HS-5 (cell line): ENCODE data around the gene ARL4D.
"Not testable (repeated sequence)": the region's sequence is repeated elsewhere in the genome, so short reads cannot be mapped to it uniquely, and the experiment has no call there.

ENCODE experiments used
- DNase-seq: peaks from one replicate; pipeline ENCODE4 v3.0.0-alpha.2; 2012; ENCODE audit warnings: low read depth

ARL4D gene

DNA sequence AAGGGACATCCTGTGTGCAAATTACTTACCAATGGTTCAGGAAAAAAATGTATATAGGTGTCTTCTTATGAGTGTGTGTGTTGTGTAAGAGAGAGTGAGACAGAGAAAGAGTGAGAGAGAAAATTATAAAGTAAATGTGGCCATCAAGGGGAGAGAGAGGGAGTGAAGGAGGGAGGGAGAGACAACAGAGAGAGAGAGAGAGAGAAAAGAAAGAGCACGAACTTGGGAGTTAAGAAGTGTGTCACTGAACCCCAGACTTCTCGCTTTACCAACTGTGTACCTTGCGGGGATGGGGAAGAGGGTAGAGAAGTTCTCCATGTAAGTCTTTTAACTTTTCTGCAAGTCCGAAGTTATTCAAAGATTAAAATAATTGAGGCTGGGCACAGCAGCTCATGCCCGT, 28.8 kb upstream of the ARL4D start:
- no peak for DNase-seq

DNA sequence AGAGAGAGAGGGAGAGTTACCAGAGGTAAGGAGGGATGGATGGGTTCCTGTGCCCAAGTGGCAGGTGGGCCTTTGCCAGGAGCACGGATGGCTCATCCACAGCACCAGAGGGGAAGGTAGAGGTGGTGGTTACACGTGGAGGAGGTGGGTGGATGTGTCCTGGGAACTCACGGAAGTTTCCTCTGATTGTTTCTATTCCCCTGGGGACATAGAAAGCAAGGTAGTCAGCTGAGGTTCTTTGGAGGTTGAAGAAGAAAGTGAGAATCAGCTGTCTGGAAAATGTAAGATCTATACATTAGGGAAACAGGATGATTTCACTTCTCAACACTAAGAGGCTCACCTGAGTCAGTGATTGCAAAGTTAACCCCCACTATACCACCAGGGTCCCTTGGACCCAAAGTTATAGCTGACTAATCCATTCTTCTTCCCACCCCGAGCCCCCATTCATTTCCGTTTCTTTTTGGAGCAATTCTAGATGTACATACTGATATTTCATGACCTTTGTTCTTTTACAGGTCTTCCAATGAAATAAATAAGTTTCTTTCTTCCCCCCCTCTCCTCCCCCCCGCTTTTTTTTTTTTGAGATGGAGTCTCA, 27.5 kb upstream of the ARL4D start:
- DNase-seq: no peak

DNA sequence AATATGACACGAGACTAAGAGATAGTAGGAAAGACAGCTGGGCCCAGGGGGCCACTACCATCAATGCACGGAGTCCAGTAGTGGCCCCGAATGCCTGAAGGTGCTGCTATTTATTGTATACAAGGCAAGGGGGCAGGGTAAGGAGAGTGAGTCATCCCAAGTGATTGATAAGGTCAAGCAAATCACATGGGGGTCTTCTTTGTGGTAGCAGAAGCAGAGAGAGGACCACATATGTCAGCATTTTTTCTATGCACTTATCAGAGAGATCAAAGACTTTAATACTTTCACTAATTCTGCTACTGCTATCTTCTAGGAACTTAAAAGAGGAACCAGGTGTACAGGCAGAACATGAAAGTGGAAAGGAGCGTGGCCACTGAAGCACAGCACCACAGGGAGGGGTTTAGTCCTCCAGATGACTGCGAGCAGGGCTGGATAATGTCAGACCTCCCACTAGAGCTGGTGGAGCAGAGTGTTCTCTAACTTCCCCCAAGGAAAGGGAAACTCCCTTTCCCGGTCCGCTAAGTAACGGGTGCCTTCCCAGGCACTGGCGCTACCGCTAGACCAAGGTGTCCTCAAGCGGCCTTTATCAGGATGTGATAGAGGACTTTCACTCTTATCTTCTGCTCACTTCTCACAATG, 26.4 kb upstream of the ARL4D start:
- DNase-seq: no peak

DNA sequence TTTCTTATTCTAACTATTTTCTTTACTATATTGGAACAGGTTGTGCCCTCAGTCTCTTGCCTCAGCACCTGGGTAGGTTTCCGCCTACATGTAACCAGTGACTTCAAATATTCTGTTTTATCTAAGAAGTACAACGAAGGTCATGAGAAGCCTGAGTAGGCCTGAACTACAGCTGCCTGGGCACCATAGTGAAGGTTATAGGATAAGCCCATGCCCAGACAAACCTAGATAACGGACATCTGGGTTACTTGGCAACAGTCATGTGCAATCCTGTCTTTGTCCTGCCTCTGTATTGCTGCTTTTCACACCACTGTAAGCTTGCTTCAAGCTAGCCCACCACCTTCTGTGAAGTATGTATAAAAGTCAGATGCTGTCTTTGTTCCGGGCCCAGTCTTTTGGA, 25.4 kb upstream of the ARL4D start:
- DNase-seq: no peak

DNA sequence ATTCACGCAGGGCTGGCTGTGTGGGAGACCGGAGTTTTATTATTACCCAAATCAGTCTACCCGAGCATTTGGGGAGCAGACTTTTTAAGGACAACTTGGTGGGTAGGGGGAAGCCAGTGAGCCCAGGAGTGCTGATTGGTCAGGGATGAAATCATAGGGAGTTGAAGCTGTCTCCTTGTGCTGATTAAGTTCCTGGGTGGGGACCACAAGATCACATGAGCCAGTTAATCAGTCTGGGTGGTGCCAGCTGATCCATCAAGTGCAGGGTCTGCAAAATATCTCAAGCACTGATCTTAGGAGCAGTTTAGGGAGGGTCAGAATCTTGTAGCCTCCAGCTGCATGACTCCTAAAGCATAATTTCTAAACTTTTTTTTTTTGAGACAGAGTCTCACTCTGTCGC, 22.9 kb upstream of the ARL4D start:
- not testable (repeated sequence) for DNase-seq

DNA sequence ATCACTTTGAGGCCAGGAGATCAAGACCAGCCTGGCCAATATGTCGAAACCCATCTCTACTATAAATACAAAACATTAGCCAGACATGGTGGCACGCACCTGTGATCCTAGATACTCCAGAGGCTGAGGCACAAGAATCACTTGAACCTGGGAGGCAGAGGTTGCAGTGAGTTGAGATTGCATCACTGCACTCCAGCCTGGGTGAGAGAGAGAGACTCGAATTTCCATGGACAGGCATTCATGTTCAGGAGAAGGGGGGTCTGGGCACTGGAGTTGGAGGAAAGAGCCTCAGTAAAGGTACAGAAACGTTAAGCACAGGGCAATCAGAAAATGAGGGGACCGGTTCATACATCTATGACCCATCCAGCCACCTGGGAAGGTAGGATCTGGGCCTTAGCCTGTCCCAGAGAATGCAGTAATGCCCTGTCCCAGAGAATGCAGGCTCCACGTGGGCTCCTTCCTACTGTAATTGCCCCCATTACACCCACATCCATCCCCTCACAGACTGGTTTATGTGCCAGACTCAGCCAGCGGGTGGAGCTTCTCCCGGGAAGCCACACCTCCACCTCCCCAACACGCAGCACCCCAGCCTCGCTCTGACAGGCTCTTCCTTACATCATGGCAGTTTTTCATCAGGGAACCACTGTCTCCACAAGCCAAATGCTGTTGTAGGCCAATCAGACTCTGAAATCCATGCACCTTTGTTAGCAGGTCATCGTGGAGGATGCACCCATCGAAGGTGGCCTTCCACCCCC, 21.6 kb upstream of the ARL4D start:
- no peak for DNase-seq

DNA sequence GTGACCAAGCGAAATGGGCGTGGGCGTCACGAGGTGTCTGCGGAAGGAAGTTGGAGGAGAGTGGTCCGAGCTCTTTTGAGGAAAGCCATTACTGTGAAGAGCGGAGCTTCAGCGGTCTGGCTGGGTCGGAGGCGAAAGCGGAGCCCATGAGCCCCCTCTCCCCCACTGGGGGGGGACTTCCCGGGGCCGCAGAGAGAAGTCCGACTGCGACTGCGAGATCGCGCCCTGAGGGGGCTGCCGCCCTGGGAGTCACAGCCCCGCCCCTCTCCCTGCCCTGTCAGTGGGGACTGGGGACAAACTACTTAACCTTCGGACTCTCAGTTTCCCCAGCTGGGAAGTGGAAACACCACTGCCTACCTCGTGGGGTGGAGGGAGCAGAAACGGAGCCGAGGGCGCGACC, 20.0 kb upstream of the ARL4D start:
- DNase-seq: no peak

DNA sequence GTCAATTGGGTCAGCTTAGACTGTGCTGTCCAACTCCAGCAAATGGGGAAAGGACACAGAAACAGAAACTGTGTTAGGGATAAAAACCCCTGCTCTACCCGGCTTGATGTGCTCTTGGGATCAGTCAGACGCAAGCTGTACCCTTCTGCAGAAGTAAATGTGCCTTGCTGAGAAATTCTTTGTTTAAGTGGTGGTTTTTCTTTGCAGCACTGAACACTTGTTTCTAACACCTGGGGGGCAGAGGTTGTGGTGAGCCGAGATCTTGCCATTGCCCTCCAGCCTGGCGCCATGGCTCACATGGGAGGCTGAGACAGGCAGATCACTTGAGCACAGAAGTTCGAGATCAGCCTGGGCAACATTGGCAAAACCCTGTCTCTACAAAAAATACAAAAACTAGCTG, 18.5 kb upstream of the ARL4D start:
- no peak for DNase-seq

DNA sequence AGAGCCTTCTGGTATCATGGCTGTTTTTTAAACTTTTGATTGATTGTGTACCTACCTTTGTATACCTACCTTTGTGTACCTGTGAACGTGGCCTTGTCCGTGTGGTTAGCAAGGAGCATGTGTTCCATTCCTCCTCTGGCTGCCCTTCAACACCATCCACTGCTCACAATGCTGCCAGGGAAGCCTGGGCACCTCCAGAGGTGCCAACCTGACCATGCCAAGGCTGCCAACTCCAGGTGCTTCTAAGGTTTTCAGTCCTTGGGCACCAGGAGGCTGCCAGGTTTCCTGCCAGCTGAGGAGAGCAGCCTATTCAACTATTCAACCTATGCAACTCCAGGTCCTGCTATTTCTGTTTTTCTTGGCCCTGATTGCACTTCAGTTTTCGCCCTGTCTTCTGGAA, 17.6 kb upstream of the ARL4D start:
- DNase-seq: no peak

DNA sequence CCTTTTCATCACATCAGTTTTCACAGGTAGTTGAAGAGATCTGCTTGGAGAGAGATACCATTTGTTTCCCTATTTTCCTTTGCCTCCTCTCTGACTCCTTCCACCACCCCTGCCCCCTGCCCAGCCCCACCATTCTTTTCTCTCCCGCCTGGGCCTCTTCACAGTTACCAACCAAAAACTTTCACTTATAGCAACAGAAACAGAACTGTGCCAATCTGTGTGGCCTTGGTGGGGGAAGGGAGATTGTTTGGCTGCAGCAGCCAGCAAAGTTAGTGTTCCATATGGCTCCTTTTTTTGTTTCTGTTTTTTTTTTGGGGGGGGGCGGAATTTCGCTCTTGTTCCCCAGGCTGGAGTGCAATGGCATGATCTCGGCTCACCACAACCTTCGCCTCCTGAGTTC, 17.2 kb upstream of the ARL4D start:
- no peak for DNase-seq

DNA sequence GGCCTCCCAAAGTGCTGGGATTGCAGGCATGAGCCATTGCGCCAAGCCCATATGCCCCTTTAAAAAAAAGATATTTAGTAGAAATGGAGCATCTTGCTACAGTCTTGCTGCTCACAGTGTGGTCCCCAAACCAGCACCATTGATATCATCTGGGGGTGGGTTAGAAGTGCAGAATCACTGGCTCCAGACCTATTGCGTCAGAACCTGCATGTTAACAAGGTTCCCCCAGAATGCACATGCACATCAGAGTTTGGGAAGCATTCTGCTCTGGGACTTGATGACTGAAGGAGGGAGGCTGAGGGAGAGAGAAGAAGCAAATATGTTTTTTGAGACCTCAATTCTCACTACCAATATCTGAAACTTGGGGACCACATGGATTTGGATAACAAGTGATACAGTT, 16.0 kb upstream of the ARL4D start:
- no peak for DNase-seq

DNA sequence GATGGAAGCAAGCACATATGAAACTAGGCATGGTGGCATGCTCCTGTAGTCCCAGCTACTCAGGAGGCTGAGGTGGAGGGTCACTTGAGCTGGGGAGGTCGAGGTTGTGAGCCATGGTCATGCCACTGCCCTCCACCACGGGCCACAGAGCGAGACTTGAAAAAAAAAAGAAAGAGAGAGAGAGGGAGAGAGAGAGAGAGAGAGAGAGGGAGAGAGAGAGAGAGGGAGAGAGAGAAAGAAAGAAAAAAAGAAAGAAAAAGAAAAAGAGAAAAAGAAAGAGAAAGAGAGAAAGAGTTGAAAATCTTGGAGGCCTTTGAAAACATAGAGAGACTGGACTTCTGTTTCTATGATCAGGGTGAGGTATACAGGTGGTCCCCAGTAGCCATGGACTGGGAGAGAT, 15.4 kb upstream of the ARL4D start:
- DNase-seq: no peak

DNA sequence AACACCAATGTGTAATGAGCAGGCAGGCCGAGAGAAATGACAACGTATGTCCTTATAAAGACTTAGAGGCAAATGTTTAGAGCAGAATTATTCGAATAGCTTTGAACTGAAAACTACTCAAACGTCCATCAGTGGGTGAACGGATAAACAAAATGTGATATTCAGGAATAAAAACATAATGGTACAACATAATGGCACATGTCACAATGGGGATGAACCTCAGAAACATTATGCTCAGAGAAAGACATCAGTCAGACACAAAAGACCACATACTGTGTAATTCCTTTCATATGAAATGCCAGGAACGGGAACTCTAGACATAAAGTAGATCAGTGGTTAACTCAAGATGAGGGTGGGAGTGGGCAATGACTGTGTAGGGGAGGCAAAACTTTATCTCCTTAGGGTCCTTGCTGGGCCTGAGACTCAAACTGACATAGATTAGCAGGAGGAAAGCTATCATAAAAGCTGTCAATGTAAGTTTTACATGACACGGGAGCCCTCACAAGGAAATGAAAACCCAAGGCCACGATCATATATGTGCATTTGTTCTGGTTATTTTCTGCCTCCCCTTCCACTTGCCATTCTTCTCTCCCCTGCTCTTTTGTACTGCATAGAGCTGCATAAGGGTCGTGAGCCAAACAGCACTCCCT, 14.8 kb upstream of the ARL4D start:
- DNase-seq: no peak

DNA sequence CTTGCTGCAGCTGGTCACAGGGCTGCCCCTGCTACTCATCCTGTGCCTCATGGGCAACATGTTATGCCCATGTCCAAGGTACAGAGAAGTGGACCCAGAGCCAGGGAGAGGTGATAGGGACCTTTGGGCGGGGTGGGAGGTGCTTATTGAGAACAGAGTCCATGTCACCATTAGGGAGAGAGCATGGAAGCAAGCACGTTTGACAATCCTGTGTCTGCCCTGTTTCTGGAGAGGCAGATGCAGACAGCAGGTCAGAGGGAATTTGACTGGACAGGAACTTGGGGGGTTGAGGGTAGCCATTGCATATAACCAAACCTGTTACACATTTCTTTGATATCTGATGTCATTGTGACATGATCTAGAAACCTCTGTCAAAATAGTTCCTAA, 14.3 kb upstream of the ARL4D start:
- no peak for DNase-seq

DNA sequence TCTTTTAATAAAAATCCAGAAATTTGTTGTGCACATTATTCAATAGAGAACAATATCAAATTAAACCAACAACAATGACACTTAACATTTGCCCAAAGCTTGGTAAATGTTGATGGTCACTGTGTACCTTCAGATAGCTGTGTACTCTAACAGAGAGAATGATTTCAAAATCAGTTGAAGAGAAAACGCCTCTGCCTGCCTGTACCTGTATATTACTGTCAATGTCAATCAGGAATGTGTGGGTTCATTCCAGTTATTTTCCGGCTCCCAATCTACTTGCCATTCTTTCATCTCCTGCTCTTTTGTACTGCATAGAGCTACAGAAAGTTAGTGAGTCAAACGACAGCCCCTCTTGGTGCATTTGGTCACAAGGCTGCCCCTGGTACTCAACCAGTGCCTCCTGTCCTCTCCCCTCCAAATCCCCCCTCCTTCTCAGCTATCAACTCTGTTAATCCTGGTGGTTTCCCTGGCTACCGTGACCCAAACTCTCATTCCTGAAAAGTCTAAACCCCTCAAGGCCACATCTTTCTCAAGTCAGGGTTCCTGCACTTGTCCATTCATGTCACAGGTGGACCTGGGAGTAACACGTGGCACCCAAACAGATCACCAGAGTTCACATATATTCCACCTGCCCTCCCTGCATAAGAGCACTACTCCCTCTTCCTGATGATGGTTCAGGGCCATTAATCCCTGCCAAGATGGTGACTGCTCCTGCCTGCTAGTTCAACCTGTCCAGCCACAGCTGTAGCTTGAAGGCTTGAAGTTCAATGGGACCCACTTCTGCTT, 13.6 kb upstream of the ARL4D start:
- no peak for DNase-seq

DNA sequence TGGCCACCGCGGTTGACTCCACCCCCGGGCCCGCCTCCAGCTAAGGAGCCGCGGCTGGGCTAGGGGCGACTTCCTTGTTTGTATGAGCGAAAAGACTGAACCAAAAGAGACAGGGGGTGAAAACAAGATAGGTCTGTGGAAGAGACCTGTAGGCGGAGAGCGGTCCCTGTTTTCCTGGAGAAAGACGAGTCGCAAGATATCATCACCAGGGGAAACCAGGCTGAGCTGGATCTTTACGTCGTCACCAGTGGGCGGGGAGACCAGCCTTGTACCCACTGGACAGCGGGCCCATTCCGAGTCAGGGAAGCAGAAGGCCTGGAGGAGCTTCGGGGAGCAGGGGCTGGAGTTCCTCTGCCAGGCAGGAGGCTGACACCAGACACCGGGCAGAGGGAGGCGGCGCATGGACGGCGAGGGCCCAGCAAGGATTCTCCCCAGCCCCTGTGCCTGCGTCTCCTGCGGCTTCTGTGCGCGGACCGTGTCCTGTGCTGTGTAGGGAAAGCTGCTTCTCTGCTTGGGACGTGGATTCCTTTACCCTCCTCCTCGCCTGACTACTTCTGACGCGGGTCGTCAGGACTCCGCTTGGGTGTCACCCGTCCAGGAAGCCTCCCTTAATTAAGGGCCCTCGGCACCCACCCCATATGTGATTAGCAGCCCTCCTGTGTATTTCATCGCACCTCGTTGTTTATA, 10.3 kb upstream of the ARL4D start:
- DNase-seq: peak; percentile 71

DNA sequence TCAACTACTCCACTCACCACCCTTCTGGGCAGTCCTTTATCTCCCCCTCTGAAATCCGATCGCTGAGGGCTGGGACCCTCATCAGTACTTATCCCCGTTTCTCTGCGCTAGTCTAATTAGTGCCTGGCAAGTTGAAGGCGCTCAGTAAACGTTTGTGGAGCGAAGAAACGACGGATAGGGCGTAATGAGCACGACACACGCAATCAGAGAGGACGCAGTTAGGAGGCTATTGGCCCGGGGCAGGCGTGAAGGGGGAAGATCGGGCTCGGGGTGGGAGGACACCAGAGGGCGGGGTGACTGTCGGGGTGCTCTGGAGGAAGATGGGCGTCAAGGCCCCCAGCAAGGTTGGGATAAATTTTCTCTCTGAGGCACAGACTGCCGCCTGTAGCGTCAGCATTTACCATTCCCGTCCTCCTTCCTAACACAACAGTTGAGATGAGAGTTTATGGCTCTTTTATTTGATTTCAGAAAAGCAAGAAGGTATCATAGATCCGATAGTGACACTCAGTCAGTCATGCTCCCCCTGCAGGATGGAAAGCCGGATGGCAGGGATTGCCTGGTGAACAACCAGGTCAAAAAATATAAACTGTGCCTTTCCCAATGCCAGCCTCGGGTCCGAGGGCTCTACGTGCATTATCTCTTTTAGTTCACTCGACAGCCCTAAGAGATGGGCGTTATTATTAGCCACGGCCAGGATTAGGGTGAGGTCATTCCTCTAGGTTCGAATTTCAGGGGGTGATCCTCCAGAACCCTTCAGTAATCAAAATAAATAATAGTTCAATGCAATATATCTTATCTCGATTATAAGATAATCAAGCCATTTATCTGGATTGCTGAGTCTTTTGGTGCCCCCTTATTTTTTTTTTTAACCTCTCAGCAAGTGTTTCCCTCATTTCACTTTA, 9.5 kb upstream of the ARL4D start:
- DNase-seq: peak; percentile 46

DNA sequence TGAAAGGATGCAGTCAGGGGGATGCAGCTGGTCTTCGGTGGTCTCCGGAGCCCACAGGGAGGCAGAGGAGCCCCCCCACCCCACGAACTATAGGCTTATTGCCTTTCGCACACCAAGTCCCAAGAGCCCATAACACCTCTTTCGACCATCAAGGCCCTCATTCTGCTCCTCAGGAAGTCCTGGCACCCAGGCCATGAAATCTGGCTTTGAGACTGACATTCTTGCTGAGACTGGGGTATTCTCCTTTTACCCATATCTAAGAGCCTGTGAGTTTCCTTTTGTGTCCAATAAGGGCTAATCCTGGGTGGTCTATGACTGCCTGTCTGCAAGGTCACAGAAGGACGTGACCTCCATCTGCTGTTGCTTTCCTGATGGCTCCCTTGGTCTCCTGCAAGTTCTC, 6.4 kb upstream of the ARL4D start:
- no peak for DNase-seq

DNA sequence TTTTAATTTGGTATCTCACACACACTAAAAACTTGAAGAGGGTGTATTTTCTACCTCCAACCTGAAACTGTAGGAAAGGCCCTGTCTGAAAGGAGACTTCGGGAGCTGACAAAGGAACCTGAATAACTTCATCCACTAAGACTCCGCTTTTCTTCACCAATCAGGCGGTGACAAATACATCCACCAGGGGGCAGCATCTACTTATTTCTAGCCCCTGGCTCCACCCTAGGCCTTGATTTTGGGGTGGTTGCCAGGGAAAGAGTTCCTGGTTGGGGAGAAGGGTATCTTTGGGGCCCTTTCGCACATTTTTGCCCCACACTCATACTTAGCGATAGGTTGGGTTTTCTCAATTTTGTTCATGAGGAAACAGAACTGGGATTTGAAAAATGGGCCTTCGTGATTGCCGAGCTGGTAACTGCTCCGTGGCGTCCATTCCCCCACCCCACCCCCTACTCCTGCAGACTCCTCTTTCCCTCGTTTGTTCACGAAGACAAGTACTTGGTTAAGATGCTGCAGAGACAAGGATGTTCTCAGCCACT, 4.8 kb upstream of the ARL4D start:
- DNase-seq: peak; percentile 64

DNA sequence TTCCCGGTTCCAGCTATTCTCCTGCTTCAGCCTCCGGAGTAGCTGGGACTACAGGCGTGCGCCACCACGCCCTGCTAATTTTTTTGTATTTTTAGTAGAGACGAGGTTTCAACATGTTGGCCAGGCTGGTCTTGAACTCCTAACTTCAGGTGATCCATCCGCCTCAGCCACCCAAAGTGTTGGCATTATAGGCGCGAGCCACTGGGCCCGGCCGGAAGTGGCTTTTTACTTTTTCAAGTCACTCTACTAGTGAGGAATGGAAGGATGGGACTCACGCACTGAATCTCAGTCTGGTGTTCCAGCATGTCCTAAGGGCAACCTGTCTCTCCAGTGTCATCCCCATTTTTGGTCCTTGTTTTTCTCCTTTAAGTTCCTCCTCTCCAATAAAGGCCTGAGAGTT, 4.1 kb upstream of the ARL4D start:
- not testable (repeated sequence) for DNase-seq
